GM12878 (cell line): ENCODE measurements around the gene SMPDL3B. TPM values are rescaled to one million over a fixed set of nuclear protein-coding genes. Genes with fewer than 3 reads are reported as not detected.

Experiments used
- ATAC-seq: fragments of 200-7000 bp; cut with Tn5 transposase; 3 replicates; pipeline ENCODE4 v1.9.1; 2020; ENCODE audit warnings: mild to moderate bottlenecking, moderate library complexity
- BruUV-seq: library from RNA; stranded (reverse); fragments of 400-500 nt; replicated peaks from 2 replicates; lab custom pipeline; 2021; lab: Mats Ljungman, UMichigan
- CTCF ChIA-PET: fragments of 300-600 bp; sonication (Branson Sonifier 250); formaldehyde crosslinking; extraction: SDS; loops from one replicate; lab custom pipeline; 2021; ENCODE audit warnings: inconsistent platforms; lab: Yijun Ruan, JAX
- POLR2A ChIA-PET: fragments of 350-600 bp; formaldehyde crosslinking; extraction: SDS; loops from one replicate; lab custom pipeline; 2021; ENCODE audit warnings: inconsistent platforms; lab: Charles Lee
- RAD21 ChIA-PET: fragments of 300-600 bp; sonication (Branson Sonifier 250); formaldehyde crosslinking; loops from one replicate; lab custom pipeline; 2023; ENCODE audit warnings: antibody characterized with exemption; ENCODE audit not compliant: unreplicated experiment; lab: Charles Lee
- SMC1A ChIA-PET: fragments of 300-600 bp; sonication (Branson Sonifier 250); formaldehyde crosslinking; loops from one replicate; lab custom pipeline; 2023; ENCODE audit not compliant: unreplicated experiment, uncharacterized antibody; lab: Charles Lee
- DNase-seq: peaks from one replicate; pipeline ENCODE4 v3.0.0-alpha.2; 2011; ENCODE audit warnings: low read depth, low spot score
- FAIRE-seq: peaks from 3 replicates; lab custom pipeline; 2011; peaks lifted over from hg19 to GRCh38; lab: Jason Lieb, UNC
- H2AFZ ChIP-seq: 2 replicates; pipeline ENCODE4 v1.6.0; 2011; ENCODE audit warnings: low read depth, low read length, control low read depth; ENCODE audit not compliant: control insufficient read depth
- H3K27ac ChIP-seq: 2 replicates; pipeline ENCODE4 v1.5.1; 2011; ENCODE audit warnings: control low read depth; ENCODE audit not compliant: control insufficient read depth, insufficient read depth
- H3K27me3 ChIP-seq, 2 experiments: replicated peaks in 1 of 2; 2 replicates each; pipeline versions ENCODE4 v1.6.0 to v1.6.1; 2011; ENCODE audit warnings: low read length in 1 of 2; ENCODE audit not compliant: control insufficient read depth in 2 of 2, insufficient read depth in 2 of 2
- H3K36me3 ChIP-seq, 2 experiments: 2 replicates each; pipeline ENCODE4 v1.5.1; 2011; ENCODE audit warnings: low read length in 1 of 2; ENCODE audit not compliant: control insufficient read depth in 2 of 2, insufficient read depth in 2 of 2
- H3K4me1 ChIP-seq: 2 replicates; pipeline ENCODE4 v1.6.1; 2011; ENCODE audit warnings: mild to moderate bottlenecking, low read length, moderate library complexity, mixed read lengths; ENCODE audit not compliant: control insufficient read depth, insufficient read depth
- H3K4me2 ChIP-seq: 2 replicates; pipeline ENCODE4 v1.6.0; 2011; ENCODE audit warnings: control low read depth; ENCODE audit not compliant: control insufficient read depth, insufficient read depth
- H3K4me3 ChIP-seq: fragments of 200-600 bp; sonication (generic); 2 replicates; pipeline ENCODE4 v1.5.1; 2016
- H3K79me2 ChIP-seq: 2 replicates; pipeline ENCODE4 v1.6.0; 2011; ENCODE audit warnings: low read length; ENCODE audit not compliant: control insufficient read depth, insufficient read depth
- H3K9ac ChIP-seq: 2 replicates; pipeline ENCODE4 v1.8.0; 2011; ENCODE audit warnings: low read length, control low read depth, mixed read lengths; ENCODE audit not compliant: control insufficient read depth, insufficient read depth
- H3K9me3 ChIP-seq: replicated peaks from 3 replicates; pipeline ENCODE4 v1.5.1; 2011; ENCODE audit warnings: mild to moderate bottlenecking, low read length; ENCODE audit not compliant: control insufficient read depth, insufficient read depth
- H4K20me1 ChIP-seq: 2 replicates; pipeline ENCODE4 v1.6.0; 2011; ENCODE audit not compliant: control insufficient read depth, insufficient read depth
- BACH1 ChIP-seq: fragments of 450-650 bp; IDR thresholded peaks from 2 replicates; pipeline ENCODE4 v1.6.1; 2017; ENCODE audit warnings: mild to moderate bottlenecking, borderline replicate concordance
- FOXM1 ChIP-seq: IDR thresholded peaks from 2 replicates; pipeline ENCODE4 v1.6.1; 2012; ENCODE audit warnings: low read depth, mild to moderate bottlenecking, inconsistent platforms, low read length, moderate library complexity
- HDAC6 ChIP-seq: fragments of 200-600 bp; sonication (generic); IDR thresholded peaks from one replicate; pipeline ENCODE4 v1.8.0; 2017; ENCODE audit warnings: antibody characterized with exemption; ENCODE audit not compliant: unreplicated experiment
- HDGF ChIP-seq: fragments of 450-650 bp; IDR thresholded peaks from 2 replicates; pipeline ENCODE4 v1.6.1; 2016; ENCODE audit warnings: antibody characterized with exemption
- MXI1 ChIP-seq: fragments of 150-350 bp; IDR thresholded peaks from 2 replicates; pipeline ENCODE4 v1.6.1; 2011; ENCODE audit warnings: low read depth, mild to moderate bottlenecking, inconsistent platforms, low read length, improper control_type of control experiment
- NFIC ChIP-seq: IDR thresholded peaks from 2 replicates; pipeline ENCODE4 v1.6.1; 2012; ENCODE audit warnings: low read depth, mild to moderate bottlenecking, inconsistent platforms, low read length, moderate library complexity
- NFYA ChIP-seq: IDR thresholded peaks from 2 replicates; pipeline ENCODE4 v1.6.1; 2011; ENCODE audit warnings: low read depth, mild to moderate bottlenecking, low read length, improper control_type of control experiment, borderline replicate concordance
- POU2F2 ChIP-seq: IDR thresholded peaks from 3 replicates; pipeline ENCODE4 v1.6.1; 2011; ENCODE audit warnings: low read depth, mild to moderate bottlenecking, low read length, borderline replicate concordance
- REST ChIP-seq: IDR thresholded peaks from 2 replicates; pipeline ENCODE4 v1.6.1; 2012; ENCODE audit warnings: mild to moderate bottlenecking, low read depth, low read length
- SPI1 ChIP-seq: IDR thresholded peaks from 2 replicates; pipeline ENCODE4 v1.6.1; 2011; ENCODE audit warnings: low read depth, mild to moderate bottlenecking, low read length, moderate library complexity, borderline replicate concordance; ENCODE audit not compliant: insufficient read depth
- WRNIP1 ChIP-seq: IDR thresholded peaks from 2 replicates; pipeline ENCODE4 v1.6.1; 2011; ENCODE audit warnings: low read depth, low read length, improper control_type of control experiment, borderline replicate concordance
- WGBS: methylation state at CpG from one replicate; pipeline ENCODE4 v1.1.6; 2016; ENCODE audit warnings: low lambda C conversion rate; ENCODE audit not compliant: insufficient replicate concordance, insufficient coverage; ENCODE audit errors: missing lambda C conversion rate; 5-methylcytosine and 5-hydroxymethylcytosine counted together
- in situ Hi-C: fragments of 300-500 bp; cut with MboI; formaldehyde crosslinking; loops from 9 replicates; pipeline ENCODE4 v1.14.3; 2018; ENCODE audit warnings: mixed read lengths
- intact Hi-C: fragments of 100-400 bp; cut with micrococcal nuclease; formaldehyde crosslinking; loops from one replicate; pipeline ENCODE4 v1.14.2; 2022; ENCODE audit not compliant: unreplicated experiment
- polyA plus RNA-seq, 11 experiments: library from polyadenylated mRNA; depleted of rRNA in 4 of 11; unstranded in 6 of 11; stranded (reverse) in 5 of 11; fragments of >200 nt; fragmentation: Nextera tagmentation in 4 of 11; fragmentation: Illumina TruSeq in 1 of 11; extraction: Ambion mirVana in 4 of 11; extraction: Trizol in 1 of 11; gene quantifications; 1 replicate in 1 of 11; 2 replicates in 10 of 11; pipeline versions ENCODE4 v1.2.1 to v1.2.3, GENCODE V29; 2011 to 2016; ENCODE audit warnings: inconsistent platforms in 2 of 11, missing spikeins in 2 of 11, low read depth in 1 of 11
- total RNA-seq, 4 experiments: library from RNA; depleted of rRNA in 3 of 4; stranded (reverse); fragments of >200 nt in 3 of 4; fragmentation: Illumina TruSeq in 1 of 4; extraction: Trizol in 1 of 4; gene quantifications; 2 replicates each; pipeline versions ENCODE4 v1.2.1 to v1.2.3, GENCODE V29; 2013 to 2021
- TF ChIP-seq, protein P1 (sequence below): fragments of 450-650 bp; IDR thresholded peaks from 2 replicates; pipeline ENCODE4 v1.6.1; 2017; ENCODE audit warnings: antibody characterized with exemption, mild to moderate bottlenecking, moderate library complexity
- TF ChIP-seq, protein P2 (sequence below): fragments of 450-650 bp; IDR thresholded peaks from 2 replicates; pipeline ENCODE4 v1.6.1; 2016; ENCODE audit warnings: mild to moderate bottlenecking

Gene SMPDL3B
- total and polyA plus RNA-seq, 10 of the 15 experiments (the other 5 are each of a cell fraction or from before 2014, with no cell fraction given): 0.56 to 2.7 (median 1.0) TPM

- TF ChIP-seq, protein P1, sequence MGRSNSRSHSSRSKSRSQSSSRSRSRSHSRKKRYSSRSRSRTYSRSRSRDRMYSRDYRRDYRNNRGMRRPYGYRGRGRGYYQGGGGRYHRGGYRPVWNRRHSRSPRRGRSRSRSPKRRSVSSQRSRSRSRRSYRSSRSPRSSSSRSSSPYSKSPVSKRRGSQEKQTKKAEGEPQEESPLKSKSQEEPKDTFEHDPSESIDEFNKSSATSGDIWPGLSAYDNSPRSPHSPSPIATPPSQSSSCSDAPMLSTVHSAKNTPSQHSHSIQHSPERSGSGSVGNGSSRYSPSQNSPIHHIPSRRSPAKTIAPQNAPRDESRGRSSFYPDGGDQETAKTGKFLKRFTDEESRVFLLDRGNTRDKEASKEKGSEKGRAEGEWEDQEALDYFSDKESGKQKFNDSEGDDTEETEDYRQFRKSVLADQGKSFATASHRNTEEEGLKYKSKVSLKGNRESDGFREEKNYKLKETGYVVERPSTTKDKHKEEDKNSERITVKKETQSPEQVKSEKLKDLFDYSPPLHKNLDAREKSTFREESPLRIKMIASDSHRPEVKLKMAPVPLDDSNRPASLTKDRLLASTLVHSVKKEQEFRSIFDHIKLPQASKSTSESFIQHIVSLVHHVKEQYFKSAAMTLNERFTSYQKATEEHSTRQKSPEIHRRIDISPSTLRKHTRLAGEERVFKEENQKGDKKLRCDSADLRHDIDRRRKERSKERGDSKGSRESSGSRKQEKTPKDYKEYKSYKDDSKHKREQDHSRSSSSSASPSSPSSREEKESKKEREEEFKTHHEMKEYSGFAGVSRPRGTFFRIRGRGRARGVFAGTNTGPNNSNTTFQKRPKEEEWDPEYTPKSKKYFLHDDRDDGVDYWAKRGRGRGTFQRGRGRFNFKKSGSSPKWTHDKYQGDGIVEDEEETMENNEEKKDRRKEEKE: no peak
- no peak for TF ChIP-seq MXI1
- no peak for TF ChIP-seq NFIC
- TF ChIP-seq HDGF: no peak
These were observed 48.5 kb upstream of the SMPDL3B start (continued) for GRCh38 chr1:27886353-27886679.

DNA sequence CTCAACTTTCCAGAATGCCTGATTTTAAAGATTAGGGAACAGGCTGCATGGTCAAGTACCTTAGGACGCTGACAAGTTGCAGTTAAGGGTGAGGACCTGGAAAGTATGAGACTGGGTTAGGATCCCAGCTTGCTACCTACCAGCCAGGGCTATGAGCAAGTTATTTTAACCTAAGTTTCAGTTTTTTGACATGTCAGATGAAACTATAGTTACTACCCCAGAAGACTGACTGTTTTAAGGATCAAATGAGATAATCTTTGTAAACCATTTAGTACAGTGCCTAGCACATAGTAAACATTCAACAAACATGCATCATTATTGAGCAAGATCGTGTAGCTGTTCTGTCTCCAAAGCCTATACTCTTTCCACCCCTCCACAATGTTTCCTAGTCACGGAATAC, 48.1 kb upstream of the SMPDL3B start:
- H3K4me3 ChIP-seq: 0 out of 2 replicates have a peak overlapping the region, but pooled peaks have one; percentile 11
- POLR2A ChIA-PET: interaction anchor here (1.5 to 2.6 kb wide), 2 partner anchors 9 to 23 kb away, joined by 9 to 13 read pairs; no protein-coding TSS in a partner anchor
- H3K79me2 ChIP-seq: peaks cover 39% of the 10 kb centered on the region
- no peak for DNase-seq
- RAD21 ChIA-PET: interaction anchor here (0.9 to 1.5 kb wide), 5 partner anchors 12 to 47 kb away, joined by 3 to 7 read pairs (median 3); no protein-coding TSS in a partner anchor
- no peaks in the 10 kb centered on the region for H4K20me1 ChIP-seq
- 1% methylated on average over 3 of the region's 3 CpGs for WGBS
- in situ Hi-C loops: no loop called here
- H3K9me3 ChIP-seq: no peaks in the 10 kb centered on the region; the same call in 2 of the 3 replicates
- H3K27me3 ChIP-seq: no peaks in the 10 kb centered on the region
- peaks cover 15 to 31% of the 10 kb centered on the region in 2 experiments for H3K36me3 ChIP-seq
- ATAC-seq: no peak
- no peak overlapping the region for H2AFZ ChIP-seq
- H3K4me2 ChIP-seq: peak overlapping the region; percentile 68
- BruUV-seq: no TSS peak
- intact Hi-C loops: no loop called here
- H3K4me1 ChIP-seq: peaks cover 82% of the 10 kb centered on the region
- CTCF ChIA-PET: interaction anchor here (2.0 kb wide), 1 partner anchor 10 kb away, joined by 8 read pairs; no protein-coding TSS in a partner anchor
- FAIRE-seq: no peak
- H3K9ac ChIP-seq: peak overlapping the region; percentile 48; the same call in 1 of the 2 replicates
- H3K27ac ChIP-seq: peak overlapping the region; percentile 94
- SMC1A ChIA-PET: interaction anchor here (0.7 to 3.0 kb wide), 10 partner anchors 10 to 62 kb away, joined by 3 to 19 read pairs (median 4); partner anchors contain the start of genes PPP1R8 and THEMIS2
- no peak for TF ChIP-seq HDAC6
- TF ChIP-seq POU2F2: no peak
- TF ChIP-seq, protein P2, sequence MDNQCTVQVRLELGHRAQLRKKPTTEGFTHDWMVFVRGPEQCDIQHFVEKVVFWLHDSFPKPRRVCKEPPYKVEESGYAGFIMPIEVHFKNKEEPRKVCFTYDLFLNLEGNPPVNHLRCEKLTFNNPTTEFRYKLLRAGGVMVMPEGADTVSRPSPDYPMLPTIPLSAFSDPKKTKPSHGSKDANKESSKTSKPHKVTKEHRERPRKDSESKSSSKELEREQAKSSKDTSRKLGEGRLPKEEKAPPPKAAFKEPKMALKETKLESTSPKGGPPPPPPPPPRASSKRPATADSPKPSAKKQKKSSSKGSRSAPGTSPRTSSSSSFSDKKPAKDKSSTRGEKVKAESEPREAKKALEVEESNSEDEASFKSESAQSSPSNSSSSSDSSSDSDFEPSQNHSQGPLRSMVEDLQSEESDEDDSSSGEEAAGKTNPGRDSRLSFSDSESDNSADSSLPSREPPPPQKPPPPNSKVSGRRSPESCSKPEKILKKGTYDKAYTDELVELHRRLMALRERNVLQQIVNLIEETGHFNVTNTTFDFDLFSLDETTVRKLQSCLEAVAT: no peak
- TF ChIP-seq BACH1: no peak
- TF ChIP-seq FOXM1: no peak
- TF ChIP-seq WRNIP1: no peak
- TF ChIP-seq NFYA: no peak
- no peak for TF ChIP-seq REST
- TF ChIP-seq SPI1: no peak
